Glutamatergic neuron (in vitro differentiated cells): ENCODE data around the gene ALKBH1. TPM values are rescaled to one million over a fixed set of nuclear protein-coding genes. Genes with fewer than 3 reads are reported as not detected.

ENCODE experiments used
- DNase-seq: peaks from one replicate; pipeline ENCODE4 v3.0.0; 2022
- H3K27ac Mint-ChIP-seq: one replicate; pipeline ENCODE4 v1.8.0; 2020; ENCODE audit warnings: mild to moderate bottlenecking, mixed read lengths, inconsistent platforms; ENCODE audit not compliant: unreplicated experiment
- H3K27me3 Mint-ChIP-seq: one replicate; pipeline ENCODE4 v1.8.0; 2020; ENCODE audit warnings: mild to moderate bottlenecking, moderate library complexity, mixed read lengths, inconsistent platforms; ENCODE audit not compliant: unreplicated experiment
- H3K36me3 Mint-ChIP-seq: one replicate; pipeline ENCODE4 v1.8.0; 2020; ENCODE audit warnings: mild to moderate bottlenecking, mixed read lengths, inconsistent platforms; ENCODE audit not compliant: unreplicated experiment
- H3K4me1 Mint-ChIP-seq: one replicate; pipeline ENCODE4 v1.8.0; 2020; ENCODE audit warnings: mild to moderate bottlenecking, low read depth, mixed read lengths, inconsistent platforms; ENCODE audit not compliant: unreplicated experiment
- H3K4me3 Mint-ChIP-seq: one replicate; pipeline ENCODE4 v1.8.0; 2020; ENCODE audit warnings: mild to moderate bottlenecking, mixed read lengths, inconsistent platforms; ENCODE audit not compliant: unreplicated experiment
- H3K9me3 Mint-ChIP-seq: one replicate; pipeline ENCODE4 v1.8.0; 2020; ENCODE audit warnings: mild to moderate bottlenecking, moderate library complexity, mixed read lengths, inconsistent platforms; ENCODE audit not compliant: unreplicated experiment
- CTCF ChIP-seq: fragments of 200-600 bp; sonication (generic); IDR thresholded peaks from one replicate; pipeline ENCODE4 v1.5.0; 2021; ENCODE audit not compliant: partially characterized antibody, unreplicated experiment
- total RNA-seq: library from RNA; stranded (reverse); fragmentation: NEBNext Ultra II Directional; extraction: Animal tissue kit (Norgen Biotek cat#: 25700); gene quantifications from one replicate; pipeline ENCODE4 v1.2.1, GENCODE V29; 2021; ENCODE audit not compliant: unreplicated experiment

The ALKBH1 gene
- total RNA-seq, 1 donor from 2014 or later: 16.0 TPM

DNA sequence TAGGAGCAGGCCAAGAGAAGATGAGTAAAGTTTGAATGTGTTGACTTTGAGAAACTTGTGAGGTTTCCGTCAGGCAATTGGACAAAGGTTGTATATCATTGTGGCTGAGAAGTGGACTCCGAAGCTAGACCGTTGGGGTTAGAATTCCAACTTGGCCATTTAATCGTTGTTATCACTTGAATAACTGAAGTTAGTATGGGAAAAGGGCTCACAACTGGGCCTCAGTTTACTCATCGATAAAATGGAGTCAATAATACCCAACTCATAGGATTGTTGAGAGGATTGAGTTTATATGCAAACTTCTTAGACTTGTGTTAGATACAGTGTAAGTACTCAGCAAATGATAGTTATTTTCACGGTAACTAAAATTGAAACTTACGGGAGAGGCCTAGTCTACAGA lies 926 bp upstream of the ALKBH1 start:
- H3K4me1 Mint-ChIP-seq: peaks cover 20% of the 10 kb centered on the region
- no peaks in the 10 kb centered on the region for H3K27me3 Mint-ChIP-seq
- DNase-seq: no peak
- H3K9me3 Mint-ChIP-seq: peaks cover 4% of the 10 kb centered on the region
- peak overlapping the region; percentile 97 for H3K4me3 Mint-ChIP-seq
- TF ChIP-seq CTCF: no peak
- peak overlapping the region; percentile 91 for H3K27ac Mint-ChIP-seq
- no peaks in the 10 kb centered on the region for H3K36me3 Mint-ChIP-seq

DNA sequence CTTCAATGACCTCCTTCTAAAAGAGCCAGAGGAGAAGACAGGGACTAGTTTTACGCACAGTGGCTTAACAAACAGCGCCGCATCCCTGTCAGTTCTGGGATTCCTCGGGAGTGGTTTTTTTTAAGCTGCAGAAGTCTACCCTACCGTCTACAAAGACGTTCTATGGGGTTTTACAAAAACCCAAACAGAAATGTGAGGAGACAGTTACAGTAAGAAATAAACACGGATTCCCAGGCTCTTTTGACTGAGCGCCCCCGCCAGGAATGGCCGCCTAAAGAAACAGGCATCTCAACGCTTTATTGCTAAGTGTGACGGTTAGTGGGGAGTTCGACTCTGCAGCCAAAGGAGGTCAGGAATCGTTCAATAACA lies 484 bp downstream of the ALKBH1 start:
- H3K36me3 Mint-ChIP-seq: no peaks in the 10 kb centered on the region
- peak overlapping the region; percentile 97 for H3K4me3 Mint-ChIP-seq
- DNase-seq: no peak
- peaks cover 20% of the 10 kb centered on the region for H3K4me1 Mint-ChIP-seq
- no peaks in the 10 kb centered on the region for H3K27me3 Mint-ChIP-seq
- H3K27ac Mint-ChIP-seq: peak overlapping the region; percentile 91
- H3K9me3 Mint-ChIP-seq: peaks cover 4% of the 10 kb centered on the region
- TF ChIP-seq CTCF: no peak

GRCh38 chr14:77691259-77691658 lies 16.6 kb downstream of the ALKBH1 start:
- Mint-ChIP-seq H3K4me1 (no peaks in the 10 kb centered on the region), H3K36me3 (no peaks in the 10 kb centered on the region), H3K27me3 (no peaks in the 10 kb centered on the region), H3K4me3 (no peak overlapping the region), H3K27ac (no peak overlapping the region), H3K9me3 (no peaks in the 10 kb centered on the region)
- TF ChIP-seq CTCF: no peak
- no peak for DNase-seq

- no peak for DNase-seq
- Mint-ChIP-seq H3K9me3 (peaks cover 2% of the 10 kb centered on the region), H3K4me3 (no peak overlapping the region), H3K27ac (no peak overlapping the region), H3K4me1 (no peaks in the 10 kb centered on the region), H3K36me3 (no peaks in the 10 kb centered on the region), H3K27me3 (no peaks in the 10 kb centered on the region)
- TF ChIP-seq CTCF: no peak
Observed at GRCh38 chr14:77682158-77682553, 25.7 kb downstream of the ALKBH1 start.

DNA sequence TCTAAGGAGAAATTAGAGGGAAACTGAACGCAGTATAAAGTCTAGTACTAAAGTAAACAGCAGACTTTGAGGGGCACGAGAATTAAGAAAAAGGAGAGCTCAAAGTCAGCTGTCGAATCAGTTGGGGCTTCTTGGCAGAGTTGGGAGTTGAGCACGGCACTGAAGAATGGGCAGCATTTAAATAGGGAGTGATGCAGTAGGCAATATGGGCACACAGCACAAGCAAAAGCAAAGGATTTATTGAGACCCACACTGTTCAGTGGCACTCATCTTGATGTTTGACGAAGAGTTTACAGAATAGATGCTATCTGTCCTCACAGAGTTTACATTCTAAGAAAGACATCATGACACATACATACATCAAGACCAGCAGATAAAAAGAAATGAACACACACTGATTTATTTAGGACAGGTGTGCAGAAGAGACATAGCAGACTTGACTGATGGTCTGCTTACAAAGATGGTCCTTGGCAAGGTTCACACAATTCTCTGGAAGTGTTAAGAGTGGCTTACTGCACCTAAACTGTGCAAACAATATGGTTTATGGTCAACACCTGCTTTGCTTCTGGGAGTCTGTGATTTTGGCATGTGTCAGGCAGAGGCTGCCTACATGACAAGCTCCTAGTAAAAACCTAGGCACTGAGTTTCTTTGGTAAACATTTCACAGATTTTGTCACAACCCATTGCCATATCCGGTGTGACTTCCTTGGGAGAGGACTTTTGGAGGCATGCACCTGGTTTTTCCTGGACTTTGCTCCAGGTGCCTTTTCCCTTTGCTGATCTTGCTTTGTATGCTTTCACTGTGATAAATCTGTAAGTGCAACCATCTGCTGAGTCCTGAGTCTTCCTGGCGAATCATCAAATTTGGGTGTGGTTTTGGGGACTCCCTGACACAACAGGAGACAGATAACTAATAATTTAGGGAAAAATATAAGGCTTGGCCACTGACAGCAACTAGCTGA lies 26.3 kb downstream of the ALKBH1 start:
- no peak for DNase-seq
- no peaks in the 10 kb centered on the region for H3K4me1 Mint-ChIP-seq
- H3K27me3 Mint-ChIP-seq: no peaks in the 10 kb centered on the region
- no peak overlapping the region for H3K4me3 Mint-ChIP-seq
- H3K36me3 Mint-ChIP-seq: no peaks in the 10 kb centered on the region
- TF ChIP-seq CTCF: no peak
- H3K27ac Mint-ChIP-seq: no peak overlapping the region
- peaks cover 2% of the 10 kb centered on the region for H3K9me3 Mint-ChIP-seq
